ENCODE data around the gene SLC22A31. TPM values are rescaled to one million over a fixed set of nuclear protein-coding genes. Genes with fewer than 3 reads are reported as not detected.

SLC22A31 gene
- total RNA-seq, 2 experiments from 2014 or later, result not detected

DNA sequence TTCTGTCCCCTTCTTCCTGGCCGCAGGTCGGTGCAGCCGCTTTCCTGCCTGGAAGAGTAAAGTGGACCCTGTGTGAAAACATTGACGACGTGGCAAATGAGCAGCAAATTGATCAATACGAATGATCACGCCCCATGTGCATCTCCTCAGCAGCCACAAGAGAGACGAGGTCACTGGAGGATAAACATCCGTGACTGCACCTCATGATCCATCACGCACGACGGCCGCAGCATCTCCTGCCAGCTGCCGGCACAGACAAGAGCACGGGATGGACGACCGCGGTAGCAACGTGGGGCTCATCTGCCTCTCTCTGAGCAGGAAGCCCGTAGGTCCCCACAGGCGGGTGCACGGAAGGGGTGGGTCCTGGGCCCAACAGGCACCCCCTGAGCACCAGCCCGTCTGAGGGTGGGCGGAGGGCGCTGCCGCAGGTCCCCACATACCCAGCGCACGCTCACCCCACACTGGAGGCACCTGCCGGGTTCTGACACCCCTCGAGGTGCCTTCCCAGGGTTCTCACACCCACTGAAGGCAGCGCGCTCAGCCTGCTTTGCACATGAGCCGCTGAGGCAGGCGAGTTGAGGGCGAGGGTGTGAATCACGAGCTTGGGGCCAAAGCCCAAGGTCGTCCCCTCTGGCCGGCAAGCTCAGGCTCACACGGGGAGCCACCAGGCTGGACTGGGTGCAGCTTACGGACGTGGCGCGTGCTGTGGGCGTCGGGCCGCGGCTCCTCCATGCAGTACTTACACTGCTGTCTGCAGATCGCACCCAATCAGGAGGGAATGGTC is 41.1 kb downstream of the SLC22A31 start:
- no peaks in the 10 kb centered on the region for H3K27me3 Mint-ChIP-seq
- no peak overlapping the region for H3K27ac Mint-ChIP-seq
- DNase-seq, result no peak
- no peaks in the 10 kb centered on the region for H3K4me1 Mint-ChIP-seq
- no peaks in the 10 kb centered on the region for H3K36me3 Mint-ChIP-seq
- no peaks in the 10 kb centered on the region for H3K9me3 Mint-ChIP-seq
- H3K4me3 Mint-ChIP-seq, result no peak overlapping the region

DNA sequence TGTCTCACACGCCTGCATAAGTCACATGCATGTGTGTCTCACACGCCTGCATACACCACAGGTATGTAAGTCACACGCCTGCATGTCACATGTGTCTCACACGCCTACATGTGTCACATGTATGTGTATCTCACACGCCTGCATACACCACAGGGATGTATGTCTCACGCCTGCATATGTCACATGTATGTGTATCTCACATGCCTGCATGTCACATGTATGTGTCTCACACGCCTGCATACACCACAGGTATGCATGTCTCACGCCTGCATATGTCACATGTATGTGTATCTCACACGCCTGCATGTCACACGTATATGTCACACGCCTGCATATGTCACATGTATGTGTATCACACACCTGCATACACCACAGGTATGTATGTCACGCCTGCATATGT is 42.6 kb downstream of the SLC22A31 start:
- no peaks in the 10 kb centered on the region for H3K4me1 Mint-ChIP-seq
- H3K27ac Mint-ChIP-seq, result no peak overlapping the region
- H3K36me3 Mint-ChIP-seq, result no peaks in the 10 kb centered on the region
- no peaks in the 10 kb centered on the region for H3K27me3 Mint-ChIP-seq
- no peaks in the 10 kb centered on the region for H3K9me3 Mint-ChIP-seq
- no peak for DNase-seq
- no peak overlapping the region for H3K4me3 Mint-ChIP-seq

DNA sequence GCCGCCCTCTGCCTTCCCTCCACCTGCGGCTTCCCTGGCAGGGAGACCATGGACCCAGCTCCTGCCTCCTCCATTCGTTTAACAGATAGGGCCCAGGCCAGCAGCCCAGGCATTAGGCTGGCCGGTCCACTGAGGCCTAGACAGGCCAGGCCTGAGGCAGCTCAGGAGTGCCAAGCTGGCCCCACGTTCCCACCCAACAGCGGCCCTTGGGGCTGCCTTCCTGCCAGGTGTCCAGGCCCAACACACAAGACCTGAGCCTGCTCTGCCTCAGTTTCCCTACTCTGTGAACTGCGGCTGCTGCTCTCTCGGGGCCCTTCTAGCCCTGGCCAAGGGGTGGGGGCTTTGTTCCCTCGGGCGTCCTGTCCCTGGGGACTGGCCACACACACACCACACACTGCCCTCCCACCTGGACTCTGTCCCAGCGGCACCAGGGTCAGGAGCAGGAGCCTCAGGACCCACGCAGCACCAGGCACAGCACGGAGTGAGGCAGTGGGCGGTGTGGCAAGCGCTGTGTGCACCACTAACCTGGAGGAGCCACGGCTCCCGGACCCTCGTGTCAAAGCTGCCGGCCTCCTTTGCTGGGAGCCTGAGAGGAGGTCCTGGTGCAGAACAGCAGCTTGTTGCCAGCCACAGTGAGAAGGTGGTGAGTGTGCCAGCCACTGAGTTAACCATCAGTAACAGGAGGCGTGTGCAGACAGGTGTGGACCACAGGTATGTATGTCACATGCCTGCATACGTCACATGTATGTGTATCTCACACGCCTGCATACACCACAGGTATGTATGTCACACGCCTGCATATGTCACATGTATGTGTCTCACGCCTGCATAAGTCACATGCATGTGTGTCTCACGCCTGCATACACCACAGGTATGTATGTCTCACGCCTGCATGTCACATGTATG is 43.3 kb downstream of the SLC22A31 start:
- H3K36me3 Mint-ChIP-seq, result peaks cover 1% of the 10 kb centered on the region
- H3K4me3 Mint-ChIP-seq, result no peak overlapping the region
- H3K4me1 Mint-ChIP-seq, result no peaks in the 10 kb centered on the region
- no peak for DNase-seq
- no peaks in the 10 kb centered on the region for H3K9me3 Mint-ChIP-seq
- H3K27ac Mint-ChIP-seq, result no peak overlapping the region
- H3K27me3 Mint-ChIP-seq, result no peaks in the 10 kb centered on the region

DNA sequence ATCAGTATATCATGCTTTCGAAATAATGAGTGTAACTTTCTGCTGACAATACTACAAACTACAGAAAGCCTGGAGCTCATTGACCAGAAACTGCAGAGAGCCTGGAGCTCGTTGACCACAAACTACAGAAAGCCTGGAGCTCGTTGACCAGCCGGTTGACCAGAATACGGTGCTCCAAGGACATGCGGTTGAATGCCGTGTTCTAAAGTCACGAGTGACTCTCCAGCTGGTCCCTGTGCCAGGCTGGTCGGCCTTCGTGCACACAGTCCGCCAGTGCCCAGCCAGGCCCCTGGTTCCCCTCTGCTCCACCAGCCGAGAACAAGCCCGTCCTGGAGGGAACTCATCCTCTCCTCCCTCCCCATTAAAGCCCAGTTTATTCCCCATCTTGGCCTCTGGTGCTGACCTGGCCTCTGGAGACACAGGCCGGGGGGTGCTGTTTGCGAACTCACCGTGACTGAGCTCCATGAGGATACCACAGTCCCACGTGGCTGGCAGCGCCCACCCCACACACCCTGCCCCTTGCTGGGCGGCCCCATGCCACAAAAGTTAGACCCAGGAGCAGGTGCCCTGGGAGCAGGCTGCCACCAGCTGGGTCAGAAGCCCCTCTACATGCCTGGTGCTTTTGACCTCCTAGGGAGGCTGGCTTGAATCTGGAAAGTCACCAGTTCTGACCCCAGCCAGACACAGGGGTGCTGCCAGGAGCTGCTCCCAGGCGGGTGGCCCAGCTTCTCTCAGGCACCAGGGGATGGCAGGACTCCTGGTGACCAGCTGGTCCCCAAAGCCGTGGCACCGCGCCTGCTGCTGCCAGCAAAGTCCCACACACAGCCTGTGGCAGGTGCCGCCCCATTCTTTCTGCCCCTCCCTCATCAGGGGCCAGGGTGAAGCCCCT is 44.2 kb downstream of the SLC22A31 start:
- no peak for DNase-seq
- Mint-ChIP-seq H3K9me3 (no peaks in the 10 kb centered on the region), H3K4me1 (no peaks in the 10 kb centered on the region), H3K27me3 (no peaks in the 10 kb centered on the region), H3K36me3 (peaks cover 3% of the 10 kb centered on the region), H3K27ac (no peak overlapping the region), H3K4me3 (no peak overlapping the region)

DNA sequence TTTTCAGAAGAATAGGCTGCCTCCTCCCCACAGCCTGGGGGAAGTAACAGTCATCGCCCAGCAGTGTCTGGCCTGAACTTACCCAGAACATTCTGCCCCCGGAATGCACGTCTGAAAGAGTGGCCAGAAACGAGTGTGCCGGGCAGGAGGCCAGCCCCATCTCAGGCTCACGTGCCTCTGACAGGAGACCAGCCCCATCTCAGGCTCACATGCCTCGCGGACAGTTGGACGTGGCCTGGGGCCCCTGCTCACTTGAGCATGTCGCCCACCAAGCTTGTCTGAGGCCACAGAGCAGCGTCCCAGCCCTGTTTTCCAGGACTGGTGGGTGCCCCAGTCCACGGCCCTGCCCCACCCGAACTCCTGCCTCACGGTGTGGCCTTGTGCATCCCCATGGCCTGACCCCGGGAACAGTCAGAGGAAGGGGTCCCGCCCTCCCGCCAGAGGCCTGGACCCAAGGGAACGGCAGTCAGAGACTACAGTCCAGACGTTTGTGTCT is 45.1 kb downstream of the SLC22A31 start:
- no peak overlapping the region for H3K27ac Mint-ChIP-seq
- H3K36me3 Mint-ChIP-seq, result peaks cover 3% of the 10 kb centered on the region
- H3K9me3 Mint-ChIP-seq, result no peaks in the 10 kb centered on the region
- no peaks in the 10 kb centered on the region for H3K27me3 Mint-ChIP-seq
- no peak overlapping the region for H3K4me3 Mint-ChIP-seq
- no peak for DNase-seq
- no peaks in the 10 kb centered on the region for H3K4me1 Mint-ChIP-seq

DNA sequence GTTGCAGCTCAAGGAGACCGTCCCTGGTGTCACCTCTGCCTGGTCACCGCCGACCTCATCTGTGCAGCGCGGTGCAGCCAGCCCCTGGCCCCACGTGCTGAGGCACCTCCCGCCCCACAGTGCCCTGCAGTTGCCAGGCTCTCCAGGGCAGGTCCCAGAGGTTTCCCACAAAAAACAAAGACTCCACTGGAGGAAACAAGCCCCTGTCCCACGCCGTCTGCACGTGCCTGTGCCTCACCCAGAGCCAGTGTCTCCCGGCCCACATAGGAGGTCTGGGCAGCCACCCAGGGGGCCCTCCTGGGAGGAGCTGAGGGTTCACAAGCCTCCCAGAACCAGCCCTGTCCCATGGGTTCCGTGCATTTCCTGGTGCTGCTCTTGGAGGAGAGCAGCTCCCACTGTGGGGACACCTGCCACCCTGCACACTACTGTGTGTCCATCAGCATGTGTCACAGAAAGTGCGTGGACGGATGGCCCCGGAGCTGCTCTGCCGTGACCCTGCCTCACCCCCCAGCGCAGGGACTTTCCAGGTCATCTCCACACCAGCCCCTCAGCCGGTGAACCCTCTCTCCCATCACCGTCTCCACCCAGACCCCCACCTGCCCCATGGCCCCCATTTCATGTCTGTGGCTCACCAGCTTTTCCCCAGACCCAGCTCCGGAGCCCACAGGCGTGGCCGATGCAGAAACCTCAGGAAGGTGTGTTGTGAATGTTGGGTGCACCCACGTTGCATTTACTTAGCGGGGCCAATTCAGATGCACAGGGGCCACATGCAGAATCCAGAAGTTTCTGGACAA is 45.8 kb downstream of the SLC22A31 start:
- Mint-ChIP-seq H3K9me3 (no peaks in the 10 kb centered on the region), H3K27ac (no peak overlapping the region), H3K27me3 (no peaks in the 10 kb centered on the region), H3K36me3 (peaks cover 6% of the 10 kb centered on the region), H3K4me3 (no peak overlapping the region), H3K4me1 (no peaks in the 10 kb centered on the region)
- no peak for DNase-seq

DNA sequence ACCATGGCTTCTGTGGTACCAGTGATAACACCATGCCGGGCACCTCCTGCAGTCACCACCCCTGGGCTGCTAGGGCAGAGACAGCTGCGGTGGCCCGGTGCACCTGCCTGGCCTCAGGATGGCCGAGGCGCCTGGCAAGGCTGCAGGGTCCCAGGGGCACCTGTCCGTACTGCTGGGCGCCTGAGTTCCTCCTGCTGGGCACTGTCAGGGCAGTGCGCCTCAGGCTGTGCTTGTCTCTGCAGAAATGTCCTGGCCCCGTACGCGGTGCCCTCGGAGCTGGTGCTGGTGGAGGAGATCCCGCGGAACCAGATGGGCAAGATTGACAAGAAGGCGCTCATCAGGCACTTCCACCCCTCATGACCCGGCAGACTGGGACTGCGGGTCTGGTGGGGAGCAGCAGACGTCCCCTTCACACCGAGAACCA is 46.5 kb downstream of the SLC22A31 start:
- Mint-ChIP-seq H3K4me1 (no peaks in the 10 kb centered on the region), H3K4me3 (no peak overlapping the region), H3K27me3 (no peaks in the 10 kb centered on the region), H3K36me3 (peaks cover 13% of the 10 kb centered on the region), H3K9me3 (no peaks in the 10 kb centered on the region), H3K27ac (no peak overlapping the region)
- no peak for DNase-seq

DNA sequence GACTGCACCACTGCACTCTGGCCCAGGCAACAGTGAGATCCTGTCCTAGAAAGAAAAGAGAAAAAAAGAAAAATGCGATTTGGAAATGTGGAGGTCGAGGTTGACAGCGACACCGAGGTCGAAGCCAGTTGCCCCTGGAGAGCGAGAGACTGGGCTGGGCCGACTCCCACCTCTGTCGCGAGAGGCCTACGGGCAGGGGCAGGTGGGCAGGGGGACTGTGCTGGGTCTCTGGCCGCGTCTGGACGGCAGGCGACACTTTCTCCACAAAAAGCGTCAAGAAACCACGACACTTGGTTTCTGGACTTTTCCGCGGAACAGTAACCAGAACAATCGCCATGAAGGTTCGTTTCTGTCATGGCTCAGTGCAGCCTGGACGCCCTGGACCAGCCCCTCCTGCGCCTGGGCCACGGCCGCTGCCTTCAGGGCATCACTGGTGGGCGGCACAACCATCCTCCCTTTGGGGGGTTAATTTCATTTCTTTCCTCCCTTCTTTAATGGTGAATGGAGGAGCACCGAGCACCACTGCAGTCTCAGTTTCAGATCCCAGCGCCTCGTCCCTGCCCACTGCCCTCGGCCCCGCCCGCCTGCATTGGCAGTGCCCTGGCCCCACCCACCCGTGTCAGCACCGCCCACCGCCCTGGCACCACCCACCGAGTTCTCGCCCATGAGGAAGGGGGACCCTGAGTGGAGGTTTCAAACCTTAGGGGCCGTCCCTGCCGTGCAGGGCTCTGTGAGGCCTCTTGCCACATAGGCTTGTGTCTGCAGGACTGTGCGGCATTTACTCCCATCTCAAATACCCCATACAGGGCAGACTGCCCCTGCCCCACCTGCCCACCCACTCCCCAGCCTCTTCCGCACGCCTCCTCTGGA is 47.3 kb downstream of the SLC22A31 start:
- H3K27me3 Mint-ChIP-seq, result no peaks in the 10 kb centered on the region
- no peaks in the 10 kb centered on the region for H3K4me1 Mint-ChIP-seq
- H3K4me3 Mint-ChIP-seq, result no peak overlapping the region
- no peaks in the 10 kb centered on the region for H3K9me3 Mint-ChIP-seq
- H3K36me3 Mint-ChIP-seq, result peaks cover 20% of the 10 kb centered on the region
- H3K27ac Mint-ChIP-seq, result no peak overlapping the region
- no peak for DNase-seq

DNA sequence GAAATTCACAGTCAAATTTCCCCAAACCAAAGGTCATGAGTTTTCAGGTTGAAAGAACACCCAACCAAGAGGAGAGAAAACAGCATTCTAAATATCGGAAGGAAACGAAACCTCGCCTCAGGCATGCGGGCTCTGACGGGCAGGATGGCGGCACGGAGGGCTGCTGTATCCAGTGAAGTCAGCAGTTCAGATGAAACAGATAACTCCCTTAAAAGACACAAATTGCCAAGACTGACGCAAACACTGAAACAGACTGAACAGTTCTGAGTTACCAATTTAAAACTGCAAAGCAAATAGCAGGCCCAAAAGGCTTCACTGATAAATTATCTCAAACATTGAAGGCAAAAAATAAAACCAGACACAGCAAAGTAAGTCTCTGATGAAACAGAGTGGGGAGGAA is 49.4 kb downstream of the SLC22A31 start:
- no peak overlapping the region for H3K27ac Mint-ChIP-seq
- no peak overlapping the region for H3K4me3 Mint-ChIP-seq
- H3K27me3 Mint-ChIP-seq, result no peaks in the 10 kb centered on the region
- no peaks in the 10 kb centered on the region for H3K9me3 Mint-ChIP-seq
- H3K36me3 Mint-ChIP-seq, result peaks cover 33% of the 10 kb centered on the region
- no peak for DNase-seq
- no peaks in the 10 kb centered on the region for H3K4me1 Mint-ChIP-seq

DNA sequence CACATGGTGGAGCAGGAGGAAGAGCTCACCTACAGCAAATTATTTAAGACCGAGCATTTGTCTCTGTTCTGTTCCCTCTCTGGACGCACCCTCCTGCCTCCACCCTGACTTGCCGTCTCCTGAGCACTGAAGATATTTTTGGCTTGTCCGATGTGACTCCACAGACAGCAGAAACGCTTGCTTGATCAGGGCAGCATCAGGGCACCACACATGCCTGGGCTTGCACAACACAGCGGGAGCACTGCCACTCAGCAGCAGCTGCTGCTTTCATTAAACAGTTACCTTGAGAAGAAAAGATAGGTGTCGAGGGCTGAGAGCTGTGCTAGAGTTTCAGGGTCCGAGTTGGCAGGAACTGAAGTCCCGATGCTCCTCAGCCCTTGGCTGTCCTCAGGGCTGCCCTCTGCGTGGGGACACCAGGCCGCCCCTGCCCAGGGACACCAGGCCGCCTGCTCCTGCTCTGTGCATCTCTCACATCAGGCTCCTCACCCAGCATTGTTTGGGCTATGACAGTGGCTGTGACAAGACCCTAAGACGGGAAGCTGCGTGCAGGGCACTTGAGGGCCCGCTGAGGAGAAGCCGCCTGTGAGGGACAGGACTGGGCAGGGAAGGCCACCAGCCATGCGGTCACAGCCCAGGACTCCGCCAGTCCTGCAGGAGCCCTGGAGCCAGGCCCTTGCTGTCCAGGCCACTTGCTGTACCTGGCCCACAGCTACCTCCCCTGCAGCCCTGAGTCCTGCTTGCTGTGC is 50.1 kb downstream of the SLC22A31 start:
- Mint-ChIP-seq H3K27me3 (no peaks in the 10 kb centered on the region), H3K36me3 (peaks cover 33% of the 10 kb centered on the region), H3K27ac (no peak overlapping the region), H3K4me3 (no peak overlapping the region), H3K4me1 (no peaks in the 10 kb centered on the region), H3K9me3 (no peaks in the 10 kb centered on the region)
- DNase-seq, result no peak

DNA sequence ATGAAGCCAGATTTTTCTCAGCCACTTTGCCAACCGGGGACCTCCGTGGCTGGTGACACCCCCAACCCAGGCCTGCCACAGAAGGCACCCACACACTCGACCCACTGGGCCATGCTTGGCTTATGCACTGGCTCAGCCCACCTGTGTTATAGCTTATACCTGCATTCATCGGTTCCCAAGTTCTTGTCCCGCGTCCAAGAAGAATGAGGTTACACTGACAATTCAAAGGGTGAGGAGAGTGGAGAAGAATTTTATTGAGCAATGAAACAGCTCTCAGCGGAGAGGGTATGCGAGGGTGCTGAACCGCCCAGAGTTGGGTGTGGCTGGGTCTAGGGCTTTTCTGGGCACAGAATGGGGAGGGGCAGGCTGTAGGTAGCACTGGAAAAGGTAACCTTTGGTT is 51.0 kb downstream of the SLC22A31 start:
- Mint-ChIP-seq H3K27me3 (no peaks in the 10 kb centered on the region), H3K4me1 (no peaks in the 10 kb centered on the region), H3K27ac (no peak overlapping the region), H3K4me3 (no peak overlapping the region), H3K36me3 (peaks cover 33% of the 10 kb centered on the region), H3K9me3 (no peaks in the 10 kb centered on the region)
- no peak for DNase-seq

DNA sequence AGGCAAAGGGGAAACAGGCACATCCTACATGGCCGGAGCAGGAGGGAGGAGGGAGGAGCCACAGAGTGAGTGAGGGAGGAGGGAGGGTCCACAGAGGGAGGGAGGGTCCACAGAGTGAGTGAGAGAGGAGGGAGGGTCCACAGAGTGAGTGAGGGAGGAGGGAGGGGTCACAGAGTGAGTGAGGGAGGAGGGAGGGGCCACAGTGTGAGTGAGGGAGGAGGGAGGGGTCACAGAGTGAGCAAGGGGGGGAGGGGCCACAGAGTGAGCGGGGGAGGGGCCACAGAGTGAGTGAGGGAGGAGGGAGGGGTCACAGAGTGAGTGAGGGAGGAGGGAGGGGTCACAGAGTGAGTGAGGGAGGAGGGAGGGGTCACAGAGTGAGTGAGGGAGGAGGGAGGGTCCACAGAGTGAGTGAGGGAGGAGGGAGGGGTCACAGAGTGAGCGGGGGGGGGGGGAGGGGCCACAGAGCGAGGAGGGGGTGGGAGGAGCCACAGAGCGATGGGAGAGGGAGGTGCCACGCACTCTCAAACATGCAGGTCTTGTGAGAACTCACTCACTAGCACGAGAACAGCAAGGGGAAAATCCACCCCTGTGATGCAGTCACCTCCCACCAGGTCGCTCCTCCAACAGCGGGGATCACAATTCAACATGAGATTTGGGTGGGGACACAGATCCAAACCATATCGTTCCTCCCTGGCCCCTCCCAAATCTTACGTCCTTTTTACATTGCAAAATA is 53.1 kb downstream of the SLC22A31 start:
- Mint-ChIP-seq H3K27me3 (no peaks in the 10 kb centered on the region), H3K36me3 (peaks cover 33% of the 10 kb centered on the region), H3K4me3 (no peak overlapping the region), H3K9me3 (no peaks in the 10 kb centered on the region), H3K27ac (no peak overlapping the region), H3K4me1 (no peaks in the 10 kb centered on the region)
- DNase-seq, result no peak

All from activated naive CD8-positive, alpha-beta T cell treated with anti-CD3 and anti-CD28 coated beads for 36 hours (primary cell).